ENCODE results near the gene EME2.

Gene EME2

GRCh38 chr16:1785846-1786170 is 13.2 kb downstream of the EME2 start:
- Histone ChIP-seq H3K27ac (ENCODE audit: insufficient read depth, low read depth, low read length, poor library complexity, severe bottlenecking) (no peak overlapping the region), H3K36me3 (ENCODE audit: control insufficient read depth, insufficient read depth, low read length) (peaks cover 3% of the 10 kb centered on the region), H3K27me3 (ENCODE audit: control insufficient read depth, insufficient read depth, low read length, poor library complexity, severe bottlenecking) (no peaks in the 10 kb centered on the region), H3K9me3 (ENCODE audit: control insufficient read depth, low read length) (no peaks in the 10 kb centered on the region), H3K4me1 (ENCODE audit: control insufficient read depth, insufficient read depth, low read length) (peaks cover 8% of the 10 kb centered on the region), H3K4me3 (ENCODE audit: insufficient read depth, low read depth, low read length) (no peak overlapping the region)
- 95 to 97% methylated on average over 14 of the region's 14 CpGs for WGBS, 2 experiments

GRCh38 chr16:1786242-1787055 is 13.8 kb downstream of the EME2 start:
- 94 to 96% methylated on average over 51 of the region's 51 CpGs for WGBS, 2 experiments
- no peak overlapping the region for H3K4me3 ChIP-seq (ENCODE audit: insufficient read depth, low read depth, low read length)
- H3K27ac ChIP-seq (ENCODE audit: insufficient read depth, low read depth, low read length, poor library complexity, severe bottlenecking), result no peak overlapping the region
- peaks cover 3% of the 10 kb centered on the region for H3K36me3 ChIP-seq (ENCODE audit: control insufficient read depth, insufficient read depth, low read length)
- peaks cover 1% of the 10 kb centered on the region for H3K4me1 ChIP-seq (ENCODE audit: control insufficient read depth, insufficient read depth, low read length)
- H3K9me3 ChIP-seq (ENCODE audit: control insufficient read depth, low read length), result no peaks in the 10 kb centered on the region
- H3K27me3 ChIP-seq (ENCODE audit: control insufficient read depth, insufficient read depth, low read length, poor library complexity, severe bottlenecking), result no peaks in the 10 kb centered on the region

GRCh38 chr16:1787056-1787321 is 14.4 kb downstream of the EME2 start:
- no peak overlapping the region for H3K4me3 ChIP-seq (ENCODE audit: insufficient read depth, low read depth, low read length)
- H3K27ac ChIP-seq (ENCODE audit: insufficient read depth, low read depth, low read length, poor library complexity, severe bottlenecking), result no peak overlapping the region
- no peaks in the 10 kb centered on the region for H3K4me1 ChIP-seq (ENCODE audit: control insufficient read depth, insufficient read depth, low read length)
- H3K9me3 ChIP-seq (ENCODE audit: control insufficient read depth, low read length), result no peaks in the 10 kb centered on the region
- no peaks in the 10 kb centered on the region for H3K27me3 ChIP-seq (ENCODE audit: control insufficient read depth, insufficient read depth, low read length, poor library complexity, severe bottlenecking)
- peaks cover 3% of the 10 kb centered on the region for H3K36me3 ChIP-seq (ENCODE audit: control insufficient read depth, insufficient read depth, low read length)
- WGBS, 2 experiments, result 95 to 96% methylated on average over 6 of the region's 6 CpGs

GRCh38 chr16:1787322-1788094 is 14.9 kb downstream of the EME2 start:
- WGBS, 2 experiments, result 96% methylated on average over 44 of the region's 44 CpGs

GRCh38 chr16:1788095-1788707 is 15.6 kb downstream of the EME2 start:
- H3K4me1 ChIP-seq (ENCODE audit: control insufficient read depth, insufficient read depth, low read length), result no peaks in the 10 kb centered on the region
- no peak overlapping the region for H3K27ac ChIP-seq (ENCODE audit: insufficient read depth, low read depth, low read length, poor library complexity, severe bottlenecking)
- H3K36me3 ChIP-seq (ENCODE audit: control insufficient read depth, insufficient read depth, low read length), result peaks cover 3% of the 10 kb centered on the region
- H3K27me3 ChIP-seq (ENCODE audit: control insufficient read depth, insufficient read depth, low read length, poor library complexity, severe bottlenecking), result no peaks in the 10 kb centered on the region
- H3K9me3 ChIP-seq (ENCODE audit: control insufficient read depth, low read length), result no peaks in the 10 kb centered on the region
- H3K4me3 ChIP-seq (ENCODE audit: insufficient read depth, low read depth, low read length), result no peak overlapping the region
- 93 to 95% methylated on average over 38 of the region's 38 CpGs for WGBS, 2 experiments

More at GRCh38 chr16:1787322-1788094, 14.9 kb downstream of the EME2 start:
- Histone ChIP-seq H3K27me3 (ENCODE audit: control insufficient read depth, insufficient read depth, low read length, poor library complexity, severe bottlenecking) (no peaks in the 10 kb centered on the region), H3K4me1 (ENCODE audit: control insufficient read depth, insufficient read depth, low read length) (no peaks in the 10 kb centered on the region), H3K9me3 (ENCODE audit: control insufficient read depth, low read length) (no peaks in the 10 kb centered on the region), H3K4me3 (ENCODE audit: insufficient read depth, low read depth, low read length) (no peak overlapping the region), H3K27ac (ENCODE audit: insufficient read depth, low read depth, low read length, poor library complexity, severe bottlenecking) (no peak overlapping the region), H3K36me3 (ENCODE audit: control insufficient read depth, insufficient read depth, low read length) (peaks cover 3% of the 10 kb centered on the region)

GRCh38 chr16:1788708-1789100 is 16.1 kb downstream of the EME2 start:
- WGBS, 2 experiments, result 89 to 90% methylated on average over 19 of the region's 19 CpGs
- no peaks in the 10 kb centered on the region for H3K27me3 ChIP-seq (ENCODE audit: control insufficient read depth, insufficient read depth, low read length, poor library complexity, severe bottlenecking)
- H3K36me3 ChIP-seq (ENCODE audit: control insufficient read depth, insufficient read depth, low read length), result peaks cover 3% of the 10 kb centered on the region
- no peaks in the 10 kb centered on the region for H3K4me1 ChIP-seq (ENCODE audit: control insufficient read depth, insufficient read depth, low read length)
- H3K4me3 ChIP-seq (ENCODE audit: insufficient read depth, low read depth, low read length), result no peak overlapping the region
- no peaks in the 10 kb centered on the region for H3K9me3 ChIP-seq (ENCODE audit: control insufficient read depth, low read length)
- H3K27ac ChIP-seq (ENCODE audit: insufficient read depth, low read depth, low read length, poor library complexity, severe bottlenecking), result no peak overlapping the region

- Histone ChIP-seq H3K9me3 (ENCODE audit: control insufficient read depth, low read length) (no peaks in the 10 kb centered on the region), H3K4me1 (ENCODE audit: control insufficient read depth, insufficient read depth, low read length) (no peaks in the 10 kb centered on the region), H3K4me3 (ENCODE audit: insufficient read depth, low read depth, low read length) (no peak overlapping the region), H3K27ac (ENCODE audit: insufficient read depth, low read depth, low read length, poor library complexity, severe bottlenecking) (no peak overlapping the region), H3K27me3 (ENCODE audit: control insufficient read depth, insufficient read depth, low read length, poor library complexity, severe bottlenecking) (no peaks in the 10 kb centered on the region), H3K36me3 (ENCODE audit: control insufficient read depth, insufficient read depth, low read length) (peaks cover 3% of the 10 kb centered on the region)
- WGBS, 2 experiments, result 94 to 95% methylated on average over 25 of the region's 25 CpGs
Measured at GRCh38 chr16:1789643-1790045, 17.0 kb downstream of the EME2 start.

GRCh38 chr16:1790261-1790610 is 17.6 kb downstream of the EME2 start:
- no peaks in the 10 kb centered on the region for H3K27me3 ChIP-seq (ENCODE audit: control insufficient read depth, insufficient read depth, low read length, poor library complexity, severe bottlenecking)
- H3K36me3 ChIP-seq (ENCODE audit: control insufficient read depth, insufficient read depth, low read length), result peaks cover 3% of the 10 kb centered on the region
- no peaks in the 10 kb centered on the region for H3K9me3 ChIP-seq (ENCODE audit: control insufficient read depth, low read length)
- H3K4me3 ChIP-seq (ENCODE audit: insufficient read depth, low read depth, low read length), result no peak overlapping the region
- H3K27ac ChIP-seq (ENCODE audit: insufficient read depth, low read depth, low read length, poor library complexity, severe bottlenecking), result no peak overlapping the region
- WGBS, 2 experiments, result 95 to 97% methylated on average over 15 of the region's 15 CpGs
- H3K4me1 ChIP-seq (ENCODE audit: control insufficient read depth, insufficient read depth, low read length), result no peaks in the 10 kb centered on the region

- 96% methylated on average over 44 of the region's 44 CpGs for WGBS, 2 experiments
- Histone ChIP-seq H3K9me3 (ENCODE audit: control insufficient read depth, low read length) (no peaks in the 10 kb centered on the region), H3K27me3 (ENCODE audit: control insufficient read depth, insufficient read depth, low read length, poor library complexity, severe bottlenecking) (no peaks in the 10 kb centered on the region), H3K36me3 (ENCODE audit: control insufficient read depth, insufficient read depth, low read length) (peaks cover 3% of the 10 kb centered on the region), H3K4me3 (ENCODE audit: insufficient read depth, low read depth, low read length) (no peak overlapping the region), H3K27ac (ENCODE audit: insufficient read depth, low read depth, low read length, poor library complexity, severe bottlenecking) (no peak overlapping the region), H3K4me1 (ENCODE audit: control insufficient read depth, insufficient read depth, low read length) (no peaks in the 10 kb centered on the region)
Measured at GRCh38 chr16:1790611-1791255, 18.1 kb downstream of the EME2 start.
